ENCODE data around the gene PIK3AP1.
A peak's percentile ranks its signal among the peaks of the same experiment; 100 is the strongest.

DNA sequence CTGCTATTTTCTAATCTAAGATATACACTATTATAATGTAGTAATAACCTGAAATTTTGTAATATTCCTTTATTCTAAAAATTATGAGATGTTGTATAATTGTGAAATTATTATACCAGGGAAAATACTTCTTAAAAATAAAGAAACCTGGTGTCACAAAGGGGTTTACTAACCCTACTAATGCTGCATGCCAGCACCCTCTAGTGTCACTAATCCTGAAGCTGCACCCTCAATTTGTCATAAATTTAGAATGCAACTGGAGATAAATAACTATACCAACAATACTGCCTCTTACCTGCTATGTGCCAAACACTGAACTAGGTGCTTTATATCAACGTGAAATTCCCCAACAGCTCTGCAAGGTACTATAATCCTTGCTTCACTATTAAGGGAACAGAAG is 164.3 kb downstream of the PIK3AP1 start:
- TF ChIP-seq, protein P1, sequence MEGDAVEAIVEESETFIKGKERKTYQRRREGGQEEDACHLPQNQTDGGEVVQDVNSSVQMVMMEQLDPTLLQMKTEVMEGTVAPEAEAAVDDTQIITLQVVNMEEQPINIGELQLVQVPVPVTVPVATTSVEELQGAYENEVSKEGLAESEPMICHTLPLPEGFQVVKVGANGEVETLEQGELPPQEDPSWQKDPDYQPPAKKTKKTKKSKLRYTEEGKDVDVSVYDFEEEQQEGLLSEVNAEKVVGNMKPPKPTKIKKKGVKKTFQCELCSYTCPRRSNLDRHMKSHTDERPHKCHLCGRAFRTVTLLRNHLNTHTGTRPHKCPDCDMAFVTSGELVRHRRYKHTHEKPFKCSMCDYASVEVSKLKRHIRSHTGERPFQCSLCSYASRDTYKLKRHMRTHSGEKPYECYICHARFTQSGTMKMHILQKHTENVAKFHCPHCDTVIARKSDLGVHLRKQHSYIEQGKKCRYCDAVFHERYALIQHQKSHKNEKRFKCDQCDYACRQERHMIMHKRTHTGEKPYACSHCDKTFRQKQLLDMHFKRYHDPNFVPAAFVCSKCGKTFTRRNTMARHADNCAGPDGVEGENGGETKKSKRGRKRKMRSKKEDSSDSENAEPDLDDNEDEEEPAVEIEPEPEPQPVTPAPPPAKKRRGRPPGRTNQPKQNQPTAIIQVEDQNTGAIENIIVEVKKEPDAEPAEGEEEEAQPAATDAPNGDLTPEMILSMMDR (IDR thresholded peaks at IDR 0.05): peak; percentile 72
- TF ChIP-seq EZH2 (IDR thresholded peaks at IDR 0.05): no peak
